GM18909 (cell line): ENCODE data around the gene MED13L.
"Not testable (repeated sequence)": the region's sequence is repeated elsewhere in the genome, so short reads cannot be mapped to it uniquely, and the experiment has no call there.

Experiments
- ATAC-seq: cut with Tn5 transposase; IDR thresholded peaks from one replicate; pipeline ENCODE4 v1.9.1; 2021; ENCODE audit warnings: mild to moderate bottlenecking; ENCODE audit not compliant: unreplicated experiment, poor library complexity

MED13L gene

GRCh38 chr12:116304621-116305020, 27.1 kb upstream of the MED13L start:
- ATAC-seq, result no peak

DNA sequence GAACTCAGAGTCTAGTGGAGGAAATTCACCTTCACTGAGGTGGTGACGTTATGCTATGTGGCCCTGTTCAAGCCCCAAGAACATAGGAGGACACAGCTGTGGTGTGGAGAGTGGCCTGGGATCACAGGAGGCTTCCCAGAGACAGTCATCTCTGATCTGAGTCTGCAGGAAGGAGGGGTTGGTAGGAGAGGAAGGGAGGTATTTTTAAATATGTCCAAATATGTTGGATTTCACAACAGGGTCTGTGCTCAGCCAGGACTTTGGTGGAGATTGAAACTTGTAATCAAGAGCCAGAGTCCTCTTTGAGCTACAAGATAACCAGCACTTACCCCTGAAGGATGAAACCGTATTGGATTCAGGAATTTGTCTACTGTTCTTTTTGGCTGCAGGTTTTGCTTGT, 26.4 kb upstream of the MED13L start:
- no peak for ATAC-seq

DNA sequence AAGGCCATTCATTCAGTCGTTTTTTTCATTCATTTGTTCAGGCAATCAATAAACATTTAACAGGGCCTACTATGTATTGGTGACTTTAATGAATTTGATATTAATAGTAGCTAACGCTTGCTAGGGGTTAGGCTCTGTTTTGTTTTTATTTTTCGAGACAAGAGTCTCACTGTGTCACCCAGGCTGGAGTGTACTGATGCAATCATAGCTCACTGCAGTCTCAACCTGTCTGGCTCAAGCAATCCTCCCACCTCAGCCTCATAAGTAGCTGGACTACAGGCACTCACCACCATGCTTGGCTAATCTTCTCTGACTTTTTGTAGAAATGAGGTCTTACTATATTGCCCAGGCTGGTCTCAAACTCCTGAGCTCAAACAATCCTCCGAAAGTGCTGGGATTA, 25.6 kb upstream of the MED13L start:
- no peak for ATAC-seq

- ATAC-seq, result no peak
These were observed 24.9 kb upstream of the MED13L start for GRCh38 chr12:116302166-116303058.

- no peak for ATAC-seq
These were observed 24.1 kb upstream of the MED13L start for GRCh38 chr12:116301621-116302020.

DNA sequence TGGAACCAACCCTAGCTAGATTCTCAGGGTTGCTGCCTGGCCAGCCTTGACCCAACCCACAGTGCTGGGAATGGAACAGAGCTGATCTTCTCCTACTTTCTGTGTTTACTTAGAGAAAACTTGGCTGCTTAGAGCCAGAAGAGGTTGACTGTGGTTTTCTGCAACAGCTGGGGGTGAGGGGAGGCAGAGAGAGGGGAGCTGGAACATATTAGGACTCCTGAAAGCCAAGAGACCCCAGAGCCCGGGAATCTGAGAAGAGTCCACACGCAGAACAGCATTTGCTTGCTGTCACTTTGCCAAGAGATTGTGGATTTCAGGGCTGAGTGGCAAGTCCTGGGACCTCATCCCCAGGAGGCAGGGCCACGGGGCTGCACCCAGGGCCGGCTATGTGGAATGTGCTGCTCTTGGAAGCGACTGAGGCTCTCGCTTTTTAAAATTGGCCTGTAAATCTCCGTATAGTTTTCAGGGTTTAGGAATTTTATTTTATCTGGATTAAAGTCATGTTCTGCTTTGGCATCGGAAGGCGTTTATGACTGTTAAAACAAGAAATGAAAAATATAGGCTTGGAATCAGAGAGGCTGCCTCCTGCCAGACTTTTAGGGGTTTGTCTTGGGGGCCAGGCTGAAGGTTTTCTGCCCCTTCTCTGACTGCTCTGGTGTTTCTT, 22.3 kb upstream of the MED13L start:
- ATAC-seq, result no peak

DNA sequence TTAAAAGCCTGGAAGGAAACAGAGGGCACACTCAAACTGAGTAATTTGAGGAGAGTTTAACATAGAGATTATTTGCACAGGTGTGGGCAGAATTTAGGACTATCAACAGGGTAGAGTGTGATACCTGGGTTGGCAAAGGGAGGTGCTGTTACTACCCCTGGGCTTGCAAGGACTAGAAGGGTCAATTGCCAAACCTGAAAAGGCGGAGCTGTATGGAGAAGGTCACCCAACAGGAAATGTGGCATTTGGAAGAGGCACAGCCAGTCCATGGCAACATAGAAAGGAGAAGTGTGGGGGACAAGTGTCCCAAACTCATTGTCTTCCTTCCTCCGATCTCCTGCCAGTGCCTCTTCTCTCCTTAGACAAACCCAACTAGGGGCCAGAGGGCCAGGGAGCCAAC, 21.6 kb upstream of the MED13L start:
- no peak for ATAC-seq

DNA sequence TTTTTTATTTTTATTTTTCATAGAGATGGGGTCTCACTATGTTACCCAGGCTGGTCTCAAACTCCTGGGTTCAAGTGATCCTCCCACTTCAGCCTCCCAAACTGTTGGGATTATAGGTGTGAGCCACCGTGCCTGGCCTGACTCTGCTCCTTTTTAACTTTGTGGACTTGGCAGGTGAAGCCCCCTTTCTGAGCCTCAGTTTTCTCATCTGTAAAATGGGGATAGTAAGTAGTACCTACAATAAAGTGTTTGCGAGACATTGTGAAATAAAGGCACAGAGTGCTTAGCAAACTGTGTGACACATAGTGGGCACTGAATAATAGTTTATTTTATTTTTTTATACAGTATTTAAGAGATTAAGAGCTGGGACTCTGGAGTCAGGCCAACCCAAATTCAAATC, 21.1 kb upstream of the MED13L start:
- ATAC-seq, result no peak

DNA sequence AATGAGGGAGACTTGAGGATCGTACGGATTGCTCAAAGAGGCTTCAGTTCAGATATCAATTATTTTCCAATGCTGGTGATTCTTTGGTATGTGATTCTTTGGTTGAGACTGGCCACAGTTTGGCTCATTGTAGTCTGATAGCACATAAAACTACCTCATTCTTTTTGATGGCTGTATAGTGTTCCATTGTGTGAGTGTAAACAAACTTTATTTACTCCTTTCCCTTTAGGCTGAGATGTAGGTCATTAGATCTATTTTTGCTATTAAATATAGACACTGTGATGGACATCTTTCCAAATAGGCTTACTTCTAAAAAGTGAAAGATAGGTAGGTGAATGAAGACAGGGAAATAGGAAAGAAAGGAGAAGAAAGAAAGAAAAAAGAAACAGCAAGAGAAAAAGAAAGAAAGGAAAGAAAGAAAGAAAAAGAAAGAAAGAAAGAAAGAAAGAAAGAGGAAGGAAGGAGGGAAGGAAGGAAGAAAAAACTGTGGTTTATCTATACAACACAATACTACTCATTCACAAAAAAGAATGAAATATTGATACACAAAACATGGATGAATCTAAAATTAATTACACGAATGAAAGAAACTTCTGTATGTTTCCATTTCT, 19.8 kb upstream of the MED13L start:
- no peak for ATAC-seq

DNA sequence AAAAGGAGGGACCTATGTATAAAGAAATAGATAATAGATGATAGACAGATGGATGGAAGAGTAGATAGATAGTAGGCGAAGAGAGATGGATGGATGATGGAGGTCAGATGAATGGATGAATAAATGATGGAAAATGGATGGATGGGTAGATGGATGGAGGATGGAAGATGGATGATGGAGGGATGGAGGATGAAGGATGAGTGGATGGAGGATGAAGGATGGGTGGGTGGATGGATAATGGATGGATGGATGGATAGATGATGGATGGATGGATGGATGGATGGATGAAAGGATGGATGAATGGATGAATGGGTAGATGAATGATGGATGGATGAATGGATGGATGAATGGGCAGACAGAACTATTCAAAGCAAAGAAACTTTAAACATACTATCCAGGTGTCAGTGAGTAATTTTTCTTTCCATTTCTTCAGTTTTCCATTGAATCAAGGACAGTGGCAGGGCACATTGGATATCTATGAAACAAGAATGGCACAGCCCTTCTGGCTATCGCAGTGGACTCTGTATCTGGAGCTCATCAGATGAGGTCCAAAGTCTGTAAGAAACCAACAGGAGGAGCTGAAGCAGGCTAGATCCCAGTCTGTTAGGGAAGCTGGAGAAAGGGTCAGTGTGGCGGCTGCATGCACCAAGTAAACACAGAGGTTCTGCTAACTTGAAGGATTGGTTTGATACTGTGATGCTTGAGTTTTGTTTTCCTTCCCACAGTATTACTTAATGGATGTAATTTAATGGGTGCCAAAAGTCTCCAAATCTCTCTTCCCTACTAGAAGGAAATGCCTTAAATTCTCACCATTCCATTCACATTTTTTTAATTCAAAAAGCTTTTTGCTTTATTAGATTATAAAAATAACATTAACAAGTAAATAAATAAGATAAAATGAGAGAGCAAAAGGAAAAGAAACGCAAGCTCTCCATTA, 18.1 kb upstream of the MED13L start:
- no peak for ATAC-seq

GRCh38 chr12:116294454-116295165, 17.1 kb upstream of the MED13L start:
- no peak for ATAC-seq

DNA sequence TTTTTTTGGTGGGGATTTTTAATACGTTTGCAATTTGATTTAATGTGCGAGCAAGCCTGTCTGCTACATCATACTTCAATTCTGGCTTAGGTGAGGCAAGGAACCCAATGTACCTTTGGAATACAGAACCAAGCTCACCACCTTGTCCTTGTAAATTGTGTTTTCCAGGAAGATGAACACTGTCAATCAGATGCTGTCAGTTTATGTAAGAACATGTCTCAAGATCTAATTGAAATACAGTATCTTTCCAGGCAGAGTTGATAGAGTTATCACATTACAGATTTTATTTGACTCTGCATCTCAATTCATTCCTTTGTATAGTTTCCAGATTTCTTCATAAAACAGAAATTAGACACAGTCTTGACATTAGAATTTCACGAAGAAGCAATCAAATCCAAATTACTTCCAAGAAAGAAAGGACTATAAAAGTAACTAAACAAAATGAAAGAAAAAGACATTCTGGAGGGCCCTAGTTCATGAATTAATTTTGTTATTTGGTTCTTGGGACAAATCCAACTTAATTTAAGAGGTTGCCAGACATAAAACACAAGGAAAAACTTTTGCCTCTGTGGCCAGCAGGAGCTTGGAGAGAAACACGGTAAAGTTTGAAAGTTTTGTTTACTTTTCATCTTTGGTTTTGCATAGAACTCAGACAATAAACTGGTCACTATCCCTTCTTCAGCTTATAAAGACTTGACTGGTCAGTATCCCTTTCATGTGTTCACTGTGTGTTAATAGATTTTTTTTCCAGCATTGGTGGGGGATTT, 16.4 kb upstream of the MED13L start:
- no peak for ATAC-seq

- no peak for ATAC-seq
These were observed 13.7 kb upstream of the MED13L start for GRCh38 chr12:116291218-116291617.

DNA sequence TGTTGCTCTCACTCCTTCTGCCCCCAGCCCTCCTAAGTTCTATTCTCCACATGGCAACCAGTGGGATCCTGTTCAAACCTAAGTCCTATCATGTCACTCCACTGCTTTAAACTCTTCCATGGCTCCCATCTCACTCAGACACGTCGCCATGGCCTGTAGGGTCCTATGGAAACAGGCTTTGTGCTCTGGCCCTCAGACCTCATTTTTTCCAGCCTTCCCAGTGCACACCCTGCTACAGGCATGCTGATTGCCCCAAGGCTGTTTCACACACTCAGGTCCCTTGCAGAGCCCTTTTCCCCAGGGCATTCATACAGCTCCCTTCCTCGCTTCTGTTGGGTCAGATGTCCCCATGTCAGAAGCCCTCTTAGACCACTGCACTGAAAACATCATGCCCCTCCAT, 11.2 kb upstream of the MED13L start:
- ATAC-seq, result no peak

DNA sequence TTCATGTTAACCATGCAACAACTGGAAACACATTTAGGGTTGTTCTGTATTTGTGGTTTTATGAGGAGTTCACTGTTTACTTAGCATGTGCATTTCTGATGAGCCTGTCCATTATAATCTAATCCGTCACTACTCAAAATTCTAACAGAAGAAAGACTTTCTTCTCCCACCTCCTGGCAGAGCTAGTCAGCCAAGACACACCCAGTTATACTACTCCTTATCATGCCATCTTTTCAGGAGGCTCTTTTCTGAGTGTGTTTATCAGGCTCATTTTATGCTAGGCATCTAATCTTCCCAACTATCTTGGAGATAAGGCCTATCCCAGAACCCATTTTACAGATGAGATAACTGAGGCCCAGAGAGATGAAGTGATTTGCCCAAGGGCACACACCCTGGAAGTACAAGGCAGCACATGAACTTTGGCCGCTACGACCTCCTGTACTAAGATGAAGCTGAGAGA, 10.4 kb upstream of the MED13L start:
- no peak for ATAC-seq

GRCh38 chr12:116284396-116284795, 6.9 kb upstream of the MED13L start:
- ATAC-seq, result no peak

DNA sequence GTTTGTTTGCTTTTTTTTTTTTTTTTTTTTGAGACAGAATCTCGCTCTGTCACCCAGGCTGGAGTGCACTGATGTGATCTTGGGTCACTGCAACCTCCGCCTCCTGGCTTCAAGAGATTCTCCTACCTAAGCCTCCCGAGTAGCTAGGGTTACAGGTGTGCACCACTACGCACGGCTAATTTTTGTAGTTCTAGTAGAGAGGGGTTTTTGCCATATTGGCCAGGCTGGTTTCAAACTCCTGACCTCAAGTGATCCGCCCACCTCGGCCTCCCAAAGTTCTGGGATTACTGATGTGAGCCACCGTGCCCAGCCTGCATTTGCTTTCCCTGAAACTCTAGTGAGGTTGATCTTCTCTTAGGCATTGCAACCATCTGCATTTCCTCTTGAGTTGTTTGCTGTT, 6.4 kb upstream of the MED13L start:
- not testable (repeated sequence) for ATAC-seq

DNA sequence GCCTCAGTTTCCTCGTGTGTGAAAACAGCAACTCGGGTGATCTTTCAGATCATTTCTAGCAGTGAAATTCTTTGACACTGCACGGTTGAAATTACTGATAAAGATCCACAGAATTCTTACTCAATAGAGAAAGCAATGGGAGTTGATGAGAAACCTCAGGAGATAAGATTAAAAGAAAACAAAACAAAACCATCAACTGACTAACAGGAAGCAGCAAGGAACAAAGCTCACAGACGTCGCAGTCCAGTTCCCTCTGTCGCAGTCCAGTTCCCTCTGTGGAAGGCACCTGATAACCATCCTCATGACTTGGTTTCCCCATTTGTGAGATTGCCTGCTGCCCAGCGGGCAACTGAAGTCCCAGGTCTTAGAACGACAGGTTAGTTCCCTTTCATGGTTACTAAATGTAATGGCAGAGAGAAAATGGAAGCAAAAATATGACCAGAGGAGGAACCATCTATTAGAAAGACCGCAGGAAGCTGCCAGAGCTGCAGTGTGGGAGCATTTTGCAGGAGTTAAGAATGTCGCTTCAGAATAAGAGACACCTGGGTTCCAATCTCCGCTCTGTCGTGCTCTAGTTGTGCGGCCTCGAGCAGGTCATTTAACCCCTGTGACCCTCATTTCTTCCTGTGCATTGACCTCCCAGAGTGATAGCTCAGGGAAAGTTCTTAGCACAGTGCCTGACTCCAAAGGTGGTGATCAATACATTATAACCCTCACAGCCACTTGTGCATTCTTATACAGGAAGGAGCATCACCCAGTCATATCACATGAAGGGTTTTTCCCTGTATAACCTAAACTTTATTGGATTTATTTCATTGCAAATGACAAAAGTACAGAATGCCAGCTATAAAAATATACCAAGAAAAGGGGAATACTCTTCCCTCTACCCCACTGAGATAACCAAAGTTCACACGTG, 5.1 kb upstream of the MED13L start:
- ATAC-seq, result no peak
